ELF-1 (cell line): ENCODE measurements around the gene PHLDB1.
"Not testable (repeated sequence)": the region's sequence is repeated elsewhere in the genome, so short reads cannot be mapped to it uniquely, and the experiment has no call there.

Experiments
- DNase-seq: peaks from one replicate; pipeline ENCODE4 v3.0.0-alpha.2; 2016; ENCODE audit warnings: low read depth, low spot score

The PHLDB1 gene

DNA sequence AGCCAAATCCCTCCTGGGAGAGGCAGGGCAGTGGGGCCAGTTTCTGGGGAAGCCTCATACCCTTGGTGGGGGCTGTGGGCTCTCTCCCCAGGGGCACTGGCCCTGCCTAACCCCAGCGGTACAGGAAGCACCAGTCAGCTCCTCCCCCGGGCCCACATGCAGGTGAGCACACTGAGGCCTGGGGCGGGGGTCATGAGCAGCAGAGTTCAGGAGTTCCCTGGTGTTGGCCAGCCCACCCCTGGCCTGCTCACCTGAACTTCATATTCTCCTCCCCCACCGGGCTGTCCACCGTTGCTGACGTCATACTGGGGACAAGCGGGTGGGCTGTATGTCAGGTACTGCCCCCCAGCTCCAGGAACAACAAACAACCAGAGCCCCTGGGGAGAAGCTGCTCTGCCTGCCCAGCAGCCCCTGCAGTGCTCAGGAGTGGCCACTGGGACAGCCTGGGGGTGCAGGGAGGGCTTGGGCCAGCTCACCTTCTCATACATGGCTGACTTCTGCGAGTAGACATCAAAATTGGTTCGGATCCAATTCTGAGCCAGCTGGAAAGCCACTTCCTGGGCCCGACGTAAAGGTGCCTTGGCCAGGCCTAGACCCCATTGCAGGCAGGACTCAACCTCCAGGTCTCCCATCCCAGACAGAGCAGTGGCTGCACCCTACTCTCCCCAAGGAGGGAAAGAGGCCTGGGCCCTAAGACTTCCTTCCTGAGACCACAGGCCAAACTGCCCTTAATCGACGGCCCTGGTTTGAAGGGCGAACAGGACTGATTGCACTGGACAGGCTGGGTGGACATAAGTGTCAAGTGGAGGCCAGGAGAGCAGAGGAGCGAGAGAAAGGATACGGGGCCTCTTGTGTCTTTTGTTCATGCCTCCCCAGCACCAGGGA, 51.3 kb downstream of the PHLDB1 start:
- DNase-seq: peak; percentile 52

DNA sequence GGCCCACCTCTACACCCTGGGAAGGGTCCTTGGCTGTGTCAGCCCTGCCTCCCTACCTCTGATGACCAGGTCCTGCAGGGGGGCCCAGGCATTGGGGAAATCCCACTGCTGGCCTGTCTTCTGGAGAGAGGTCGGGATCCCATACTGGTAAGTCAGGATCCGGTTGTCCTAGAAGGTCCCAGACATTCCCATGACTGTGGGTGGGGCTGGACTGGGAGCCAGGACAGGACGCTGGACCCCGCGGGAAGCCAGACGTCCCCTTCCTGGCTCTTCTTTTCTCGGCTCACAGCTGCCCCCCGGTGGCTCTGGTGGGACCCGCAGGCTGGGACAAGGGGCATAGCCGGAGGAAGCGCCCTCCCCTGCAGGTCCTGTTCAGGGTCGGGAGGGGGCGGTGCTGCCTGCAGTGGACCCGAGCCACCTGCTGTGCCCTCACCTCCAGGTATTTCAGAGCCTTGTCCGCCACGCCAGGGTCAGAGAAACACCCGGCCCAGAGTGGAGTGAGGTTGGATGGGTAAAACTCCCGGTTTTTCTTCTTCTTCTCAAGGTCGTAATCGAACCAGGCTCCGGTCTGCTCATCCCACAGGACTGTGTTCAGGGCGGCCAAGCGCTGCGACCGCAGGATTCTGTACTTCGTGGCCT, 52.0 kb downstream of the PHLDB1 start:
- peak; percentile 99 for DNase-seq

DNA sequence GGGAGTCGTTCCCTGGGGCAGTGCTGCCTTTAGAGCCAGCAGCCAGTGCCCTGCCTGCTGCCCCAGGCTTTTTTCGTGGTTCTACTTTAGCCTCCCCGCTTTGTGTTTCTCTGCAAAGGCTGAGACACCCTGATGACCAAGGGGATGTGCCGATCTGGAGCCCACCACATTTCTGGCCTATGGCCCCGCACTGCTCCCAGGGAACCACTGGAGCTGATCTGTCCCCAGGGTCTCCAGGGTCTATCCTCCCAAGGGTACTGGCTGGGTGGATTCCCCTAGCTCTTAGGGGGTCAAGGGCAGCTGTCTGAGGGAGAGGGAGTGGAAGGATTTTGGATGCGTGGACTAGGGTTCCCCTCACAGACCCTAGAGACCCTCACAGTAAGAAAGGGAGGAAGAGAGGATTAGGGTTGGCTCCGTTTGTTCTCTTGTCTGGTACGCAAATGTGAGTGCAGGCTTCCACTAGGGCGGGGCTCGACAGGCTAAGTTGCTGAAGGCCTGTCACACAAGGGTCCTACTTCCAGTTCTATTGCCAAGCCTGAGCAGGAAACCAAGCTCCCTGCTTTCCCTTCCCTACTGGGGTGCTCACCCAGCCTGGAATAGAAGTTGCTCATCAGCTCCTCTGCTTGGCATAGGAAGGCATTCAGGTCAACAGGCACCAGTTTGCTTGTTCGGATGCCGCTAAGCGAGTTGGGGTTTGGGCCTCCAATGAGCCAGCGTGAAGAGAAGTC, 52.7 kb downstream of the PHLDB1 start:
- peak; percentile 33 for DNase-seq

DNA sequence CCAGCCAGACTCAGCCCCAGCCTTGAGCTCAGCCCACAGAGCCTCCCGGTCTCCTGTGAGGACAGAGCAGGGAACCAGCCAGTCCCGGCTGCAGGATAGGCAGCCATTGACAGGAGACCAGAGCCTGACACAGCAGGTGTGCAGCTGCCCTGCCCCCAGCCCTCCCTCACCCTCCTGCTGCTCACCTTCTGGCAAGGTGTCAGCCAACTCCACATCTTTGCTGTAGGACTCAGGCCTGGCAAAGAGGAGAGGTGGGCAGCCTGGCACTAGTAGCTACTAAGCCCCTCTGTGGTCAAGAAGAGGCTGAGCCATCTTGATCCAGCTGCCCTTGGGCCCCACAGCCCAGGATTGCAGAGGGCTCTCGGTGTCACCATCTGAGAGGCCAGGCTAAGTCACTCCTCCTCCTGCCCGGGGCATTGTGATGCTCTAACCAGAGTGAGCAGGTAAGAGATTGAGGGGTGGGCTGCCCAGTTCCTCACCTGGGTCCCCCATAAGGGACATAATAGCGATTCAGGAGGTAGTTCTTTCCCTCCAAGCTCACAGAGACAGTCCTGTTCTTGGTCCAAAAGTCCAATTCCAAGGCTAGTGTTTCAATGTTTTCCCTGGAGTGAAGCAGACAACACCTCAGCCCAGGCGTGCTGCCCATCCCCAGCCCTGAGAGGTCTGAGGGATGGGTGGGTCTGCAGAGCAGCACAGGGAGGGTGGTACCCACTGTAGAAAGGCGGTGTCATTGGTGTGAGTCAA, 53.4 kb downstream of the PHLDB1 start:
- peak; percentile 16 for DNase-seq

DNA sequence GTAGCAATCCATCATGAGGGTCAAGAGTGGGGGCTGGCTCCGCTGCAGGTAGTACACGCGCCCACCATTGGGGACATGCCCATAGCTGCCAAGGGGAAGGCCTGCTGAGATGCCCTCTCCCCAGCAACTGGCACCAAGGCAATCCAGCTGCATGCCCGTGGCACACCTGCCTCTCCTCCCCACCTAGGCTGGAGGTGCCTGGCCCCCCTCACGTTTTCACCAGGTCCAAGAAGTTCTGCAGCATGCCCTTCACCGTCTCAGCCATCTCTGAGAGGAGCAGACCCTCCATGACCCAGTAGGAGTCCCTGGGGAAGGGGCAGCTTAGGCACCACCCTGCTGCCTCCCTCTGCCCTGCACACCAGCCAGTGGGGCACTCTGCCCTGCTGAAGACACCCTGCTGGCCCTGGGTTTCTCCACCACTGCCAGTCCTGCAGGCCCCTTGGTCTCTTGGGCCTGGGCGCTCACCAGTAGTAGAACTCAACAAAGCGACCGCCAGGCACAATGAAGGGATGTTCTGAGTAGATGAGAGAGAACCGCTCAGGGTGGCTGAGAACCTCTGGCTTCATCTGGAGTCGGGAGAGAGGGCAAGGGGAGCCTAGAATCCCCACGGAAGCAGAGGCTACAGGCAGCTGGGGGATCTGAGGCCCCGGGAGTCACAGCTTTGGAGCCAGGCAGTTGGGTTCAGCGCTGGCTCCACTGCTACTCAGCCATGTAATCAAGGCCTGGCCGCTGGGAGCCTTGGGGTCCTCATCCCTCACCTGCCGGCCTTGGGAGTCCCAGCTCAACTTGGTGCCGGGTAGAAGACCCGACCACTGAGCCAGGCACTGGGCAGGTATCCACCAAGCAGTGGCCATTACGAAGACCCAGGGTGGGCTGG, 54.2 kb downstream of the PHLDB1 start:
- no peak for DNase-seq

DNA sequence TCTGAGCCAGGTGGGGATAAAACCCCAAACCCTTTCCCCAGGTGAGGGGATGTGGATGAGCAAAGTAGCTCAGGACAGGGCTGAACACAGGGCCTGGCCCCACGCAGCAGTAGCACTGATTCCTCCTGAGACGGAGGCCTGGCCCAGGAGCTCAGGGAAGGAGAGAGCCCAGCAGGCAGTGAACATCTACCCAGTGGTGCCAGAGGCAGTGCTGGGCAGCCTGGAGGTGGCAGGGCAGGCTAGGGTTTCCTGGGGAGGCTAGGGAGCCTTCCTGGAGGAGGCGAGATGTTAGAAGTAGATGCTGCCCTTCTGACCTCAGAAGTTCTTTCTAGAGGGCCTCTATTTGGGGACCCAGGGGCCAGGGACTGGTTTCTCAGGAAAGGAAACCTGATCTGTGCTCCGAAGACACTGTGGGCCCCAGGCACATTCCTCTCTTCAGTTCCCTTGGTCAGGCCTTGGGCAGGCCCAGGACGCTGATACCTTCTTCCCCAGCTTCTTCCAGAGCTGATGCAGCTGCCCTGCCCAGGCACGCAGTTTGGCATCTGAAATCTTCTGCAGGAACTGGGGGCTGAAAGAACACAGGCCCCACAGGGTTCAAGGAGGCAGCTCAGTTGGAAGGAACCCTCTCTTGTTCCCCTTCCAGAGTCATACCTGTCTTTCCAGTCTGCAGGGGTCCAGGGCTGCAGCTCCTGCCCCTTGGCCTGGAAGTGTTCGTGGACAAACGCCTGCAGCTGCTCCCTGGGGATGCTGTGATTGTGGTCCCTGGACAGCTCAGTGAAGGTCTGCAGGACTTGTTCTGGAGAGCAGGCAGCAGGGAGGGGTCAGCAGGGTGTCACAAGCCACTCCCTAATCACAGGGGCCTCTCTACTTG, 55.2 kb downstream of the PHLDB1 start:
- DNase-seq: peak; percentile 84

DNA sequence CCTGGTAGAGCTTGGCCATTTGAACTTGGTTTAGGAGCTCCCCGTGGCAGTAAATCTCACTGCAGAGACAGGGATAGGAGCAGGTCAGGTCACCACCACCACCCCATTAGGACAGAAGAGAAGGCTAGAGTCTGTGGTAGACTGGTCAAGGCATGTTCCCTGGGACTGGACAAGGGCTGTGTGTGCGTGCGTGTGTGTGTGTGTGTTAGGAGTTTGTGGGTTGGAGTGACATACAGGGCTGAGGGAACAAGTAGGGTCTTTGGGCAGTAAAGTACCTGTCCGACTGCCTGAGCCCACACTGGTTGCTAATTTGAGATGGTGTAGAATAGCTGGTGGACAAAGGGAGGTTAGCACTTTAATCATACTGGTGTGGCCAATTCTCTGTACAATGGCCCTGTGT, 56.0 kb downstream of the PHLDB1 start:
- no peak for DNase-seq

DNA sequence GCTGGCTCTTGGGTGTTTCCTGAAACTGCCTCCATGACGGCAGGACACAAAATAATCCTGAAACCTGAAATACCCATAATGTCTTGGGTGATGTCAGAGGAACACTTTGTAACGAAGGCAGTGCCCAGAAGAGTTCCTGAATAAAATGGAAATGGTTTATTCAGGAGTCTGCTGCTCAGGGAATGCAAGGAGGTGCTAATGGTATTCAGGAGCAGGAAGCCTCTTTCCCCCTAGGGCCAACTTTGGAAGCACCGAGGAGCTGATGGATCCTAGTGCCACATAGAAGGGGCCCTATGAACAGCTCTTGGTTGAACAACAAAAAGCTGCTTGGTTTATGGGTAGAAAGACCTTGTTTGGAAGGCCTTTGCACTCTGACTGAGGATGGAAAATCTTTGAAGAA, 56.5 kb downstream of the PHLDB1 start:
- peak; percentile 51 for DNase-seq

DNA sequence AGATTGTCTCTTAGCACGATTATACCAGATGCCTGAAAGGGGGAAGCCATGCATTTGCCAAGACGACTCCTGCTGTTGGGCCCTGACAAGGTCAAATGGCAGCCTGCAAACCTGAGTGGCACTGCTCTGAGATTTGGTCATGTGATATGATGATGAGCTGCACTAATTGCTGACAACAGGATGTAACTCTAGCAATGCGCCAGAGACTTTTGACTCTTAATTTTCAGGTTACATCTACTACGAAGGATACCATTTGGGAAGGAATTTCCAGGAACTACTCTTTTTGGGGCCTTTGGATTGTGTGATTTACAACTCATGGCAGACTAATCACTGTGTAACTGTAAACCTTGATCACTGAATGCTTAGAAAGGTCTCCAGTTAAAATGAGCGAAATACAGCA, 59.0 kb downstream of the PHLDB1 start:
- no peak for DNase-seq

DNA sequence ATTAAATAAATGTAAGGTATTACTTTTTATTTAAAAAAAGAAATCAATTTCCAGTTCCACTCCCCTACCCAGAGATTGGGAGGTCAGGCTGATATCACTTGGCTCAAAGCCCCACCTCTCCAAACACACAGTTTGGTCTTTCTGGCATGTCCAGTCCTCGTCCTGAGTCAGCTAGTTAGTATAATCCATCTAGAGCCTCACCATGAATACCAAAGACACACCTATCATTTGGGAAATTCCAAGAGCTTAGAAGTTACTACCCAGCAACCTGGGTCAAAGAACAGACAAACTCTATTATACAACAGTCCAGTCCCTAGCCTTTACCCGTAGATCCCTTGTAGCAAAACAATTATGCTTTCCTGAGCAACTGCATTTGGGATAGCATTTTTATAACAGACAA, 62.6 kb downstream of the PHLDB1 start:
- no peak for DNase-seq

DNA sequence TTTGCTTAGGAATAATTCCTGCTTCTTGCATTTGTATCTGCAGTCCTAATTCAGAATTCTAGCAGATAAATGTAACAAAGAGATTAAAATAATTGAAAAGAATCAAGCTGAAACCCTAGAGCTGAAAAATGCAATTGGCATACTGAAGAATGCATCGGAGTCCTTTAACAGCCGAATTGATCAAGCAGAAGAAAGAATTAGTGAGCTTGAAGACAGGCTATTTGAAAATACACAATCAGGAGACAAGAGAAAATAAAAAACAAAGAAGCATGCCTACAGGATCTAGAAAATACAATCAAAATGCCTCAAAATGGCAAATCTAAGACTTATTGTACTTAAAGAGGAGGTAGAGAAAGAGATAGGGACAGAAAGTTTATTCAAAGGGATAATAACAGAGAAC, 63.8 kb downstream of the PHLDB1 start:
- no peak for DNase-seq

DNA sequence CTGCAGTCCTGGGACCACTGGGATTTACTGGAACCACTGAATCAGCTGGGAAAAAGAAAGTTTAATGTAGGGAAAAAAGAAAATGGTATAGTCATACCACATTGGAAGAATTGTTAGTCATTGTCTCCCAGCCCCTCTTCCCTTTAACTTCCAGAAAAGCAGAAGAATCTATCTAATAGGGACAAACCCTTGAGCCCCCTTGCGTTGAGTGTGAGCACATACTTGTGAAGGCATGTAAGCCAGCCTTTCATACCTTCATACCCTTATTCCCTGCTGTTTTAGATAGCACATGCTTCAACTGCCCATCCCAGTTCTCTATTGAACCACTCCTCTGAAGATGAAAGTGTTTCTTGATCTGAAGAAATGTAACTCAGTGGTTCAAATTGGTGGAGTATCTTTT, 65.4 kb downstream of the PHLDB1 start:
- no peak for DNase-seq

DNA sequence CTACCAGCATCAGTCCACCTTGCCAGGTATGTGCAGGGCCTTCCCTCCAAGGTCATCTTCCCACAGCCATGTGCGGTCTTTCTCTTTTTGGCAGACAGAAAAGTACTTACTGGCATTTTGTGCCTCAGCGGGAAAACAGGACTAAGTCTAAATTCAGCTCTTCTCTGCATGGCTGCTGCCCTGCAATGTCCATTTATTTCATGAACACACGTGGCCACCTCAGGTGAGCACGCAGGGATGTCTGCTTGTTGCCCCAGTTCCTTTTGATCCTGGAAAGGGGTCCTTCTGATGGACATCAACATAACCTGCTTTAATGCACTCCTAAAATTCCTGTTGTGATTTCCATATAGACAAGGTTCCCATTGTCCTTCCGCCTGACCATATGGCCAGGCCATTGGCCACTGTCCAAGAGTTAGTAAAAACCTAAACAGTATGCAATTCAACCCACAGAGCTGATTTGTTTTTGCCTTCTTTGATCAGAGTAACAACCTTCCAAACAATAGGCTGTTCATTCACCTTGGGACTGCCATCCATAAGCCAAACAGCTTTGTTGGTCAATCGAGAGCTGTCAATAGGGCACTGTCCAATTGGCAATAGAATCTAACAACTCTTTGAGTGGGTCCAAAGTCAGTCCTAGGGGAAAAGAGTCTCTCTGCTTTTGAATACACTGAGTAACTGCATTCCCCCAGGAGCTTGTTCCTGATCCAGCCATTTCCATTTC, 66.1 kb downstream of the PHLDB1 start:
- DNase-seq: no peak

DNA sequence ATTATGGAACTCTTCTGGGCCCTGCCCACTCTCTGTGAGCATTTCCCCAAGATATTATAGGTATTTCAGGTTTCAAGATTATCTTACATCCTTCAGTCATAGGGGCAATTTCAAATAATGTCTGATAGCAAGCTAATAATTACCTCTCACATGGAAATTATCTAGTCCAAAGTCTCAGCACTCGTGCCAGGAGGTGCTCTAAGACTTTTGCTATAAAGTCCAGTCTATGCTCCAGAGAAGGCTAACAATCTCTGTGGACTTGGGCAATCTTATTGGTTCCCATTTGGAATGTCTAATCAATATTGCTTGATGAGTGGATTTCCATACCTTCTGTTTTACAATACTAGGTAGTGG, 66.6 kb downstream of the PHLDB1 start:
- no peak for DNase-seq

DNA sequence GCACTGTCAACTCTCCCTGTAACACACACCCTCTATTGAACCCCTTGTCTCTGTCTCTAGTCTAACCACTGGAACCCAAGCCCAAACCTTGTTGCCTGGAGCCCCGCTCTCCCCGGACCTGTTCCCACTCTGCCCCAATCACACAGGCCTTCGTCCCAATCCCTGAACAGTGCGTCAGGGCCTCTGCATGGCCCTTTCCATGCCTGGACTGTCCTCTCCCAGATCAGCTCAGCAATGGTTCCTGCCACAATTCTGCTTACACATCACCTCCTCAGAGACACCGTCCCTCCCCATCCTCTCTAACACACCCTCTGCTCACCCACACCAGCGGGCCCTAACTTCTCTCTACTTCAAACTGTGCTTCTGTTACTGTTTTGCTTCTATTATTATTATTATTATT, 70.6 kb downstream of the PHLDB1 start:
- DNase-seq: no peak

DNA sequence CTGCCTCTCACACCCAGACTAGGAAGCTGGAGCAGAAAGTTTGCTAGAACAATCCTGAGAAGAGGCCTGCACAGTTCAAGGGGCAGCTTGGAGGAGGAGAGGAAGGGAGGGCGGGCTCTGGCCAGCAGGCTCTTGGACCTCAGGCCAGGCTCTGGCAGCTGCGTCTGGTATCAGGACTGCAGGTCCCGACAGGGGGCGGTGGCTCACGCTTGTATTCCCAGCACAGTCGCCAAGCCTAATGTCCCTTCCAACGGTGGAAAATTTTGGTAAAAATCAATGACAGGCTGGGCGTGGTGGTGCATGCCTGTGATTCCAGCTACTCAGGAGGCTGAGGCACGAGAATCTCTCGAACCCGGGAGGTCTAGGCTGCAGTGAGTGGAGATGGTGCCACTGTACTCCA, 71.5 kb downstream of the PHLDB1 start:
- peak; percentile 83 for DNase-seq

DNA sequence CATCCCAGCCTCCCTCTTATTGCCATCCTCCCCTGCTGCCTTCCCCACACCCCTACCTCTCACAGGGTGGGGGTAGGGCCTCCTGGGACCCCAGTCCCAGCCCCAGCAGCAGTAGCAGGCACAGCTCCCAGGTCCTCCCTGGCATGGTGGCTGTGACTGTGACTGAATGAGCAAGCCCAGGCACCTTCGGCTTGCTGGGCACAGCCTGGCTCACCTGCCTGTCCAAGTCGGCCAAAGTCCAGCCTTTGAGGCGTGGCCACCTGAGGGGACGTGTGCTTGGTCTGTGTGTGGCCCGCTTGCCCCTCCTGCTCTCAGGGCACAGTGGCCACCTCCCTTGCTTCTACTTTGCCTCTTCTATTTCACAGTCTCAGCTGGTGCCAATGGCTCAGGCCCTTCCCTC, 72.1 kb downstream of the PHLDB1 start, which contains the start of gene TREH:
TREH (minus strand) TSS at position 168 of the 400 bp plus-strand sequence; CDS start at position 145, 23 bp downstream.
- DNase-seq: no peak

DNA sequence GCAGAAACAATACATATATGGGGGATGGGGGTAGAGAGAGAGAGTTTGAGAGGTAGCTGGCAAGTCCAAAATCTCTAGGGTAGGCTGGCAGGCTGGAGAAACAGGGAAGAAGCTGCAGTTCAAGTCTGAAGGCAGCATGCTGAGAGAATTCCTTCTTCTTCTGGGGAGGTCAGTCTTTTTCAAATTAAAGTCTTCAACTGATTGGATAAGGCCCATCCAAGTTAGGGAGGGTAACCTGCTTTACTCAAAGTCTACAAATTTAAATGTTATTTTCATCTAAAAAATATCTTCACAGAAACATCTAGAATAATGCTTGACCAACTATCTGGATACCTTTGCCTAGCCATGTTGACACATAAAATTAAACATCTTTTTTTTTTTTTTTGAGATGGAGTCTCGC, 75.0 kb downstream of the PHLDB1 start:
- DNase-seq: no peak

DNA sequence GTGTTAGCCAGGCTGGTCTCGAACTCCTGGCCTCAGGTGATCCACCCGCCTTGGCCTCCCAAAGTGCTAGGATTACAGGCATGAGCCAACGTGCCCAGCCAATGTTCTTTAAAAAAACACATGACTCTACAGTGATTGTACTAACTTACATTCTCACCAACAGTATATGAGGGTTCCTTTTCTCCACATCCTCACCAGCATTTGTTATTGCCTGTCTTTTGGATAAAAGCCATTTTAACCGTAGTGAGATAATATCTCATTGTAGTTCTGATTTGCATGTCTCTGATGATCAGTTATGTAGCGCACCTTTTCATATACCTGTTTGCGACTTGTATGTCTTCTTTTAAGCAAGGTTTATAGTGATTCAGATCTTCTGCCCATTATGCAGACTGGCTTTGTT, 75.5 kb downstream of the PHLDB1 start:
- not testable (repeated sequence) for DNase-seq
